Eye (tissue), 1 donor: ENCODE data around the gene SLC16A10.
A peak's percentile ranks its signal among the peaks of the same experiment; 100 is the strongest.

Experiments
- DNase-seq: peaks from one replicate; pipeline ENCODE4 v3.0.0-alpha.2; 2015

The SLC16A10 gene

DNA sequence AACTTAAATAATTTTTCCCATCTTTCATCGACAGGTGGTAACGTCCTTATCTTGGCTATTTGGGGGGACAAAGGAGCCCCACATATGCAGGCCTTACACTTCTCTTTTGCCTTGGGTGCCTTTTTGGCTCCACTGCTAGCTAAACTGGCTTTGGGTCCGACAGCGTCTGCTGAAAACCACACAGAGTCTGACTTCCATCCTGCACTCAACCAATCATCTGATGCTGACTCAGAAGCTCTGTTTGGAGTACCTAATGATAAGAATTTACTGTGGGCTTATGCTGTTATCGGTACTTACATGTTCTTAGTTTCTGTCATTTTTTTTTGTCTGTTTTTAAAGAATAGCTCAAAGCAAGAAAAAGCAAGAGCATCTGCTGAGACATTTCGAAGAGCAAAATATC is 178.5 kb downstream of the SLC16A10 start:
- no peak for DNase-seq

- DNase-seq: no peak
Observed at GRCh38 chr6:111266276-111266675, 179.0 kb downstream of the SLC16A10 start.

GRCh38 chr6:111267764-111268333 is 180.5 kb downstream of the SLC16A10 start:
- DNase-seq: no peak

- DNase-seq: no peak
Observed at GRCh38 chr6:111269401-111269970, 182.2 kb downstream of the SLC16A10 start.

DNA sequence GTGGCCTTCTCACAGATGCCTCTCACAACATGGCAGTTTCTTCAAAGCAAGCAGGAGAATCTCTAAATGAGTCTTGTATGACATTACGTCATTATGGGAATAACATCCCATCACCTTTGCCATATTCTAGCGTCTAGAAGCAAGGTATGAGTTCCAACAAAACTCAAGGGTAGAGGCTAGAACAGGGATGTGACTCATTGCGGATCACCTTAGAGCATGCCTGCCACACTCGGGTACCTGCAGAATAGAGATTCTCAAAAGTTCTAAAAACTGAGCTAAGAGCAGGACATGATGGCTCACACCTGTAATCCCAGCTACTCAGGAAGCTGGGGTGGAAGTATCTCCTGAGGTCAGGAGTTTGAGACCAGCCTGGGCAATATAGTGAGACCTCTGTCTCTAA is 182.8 kb downstream of the SLC16A10 start:
- DNase-seq: no peak

DNA sequence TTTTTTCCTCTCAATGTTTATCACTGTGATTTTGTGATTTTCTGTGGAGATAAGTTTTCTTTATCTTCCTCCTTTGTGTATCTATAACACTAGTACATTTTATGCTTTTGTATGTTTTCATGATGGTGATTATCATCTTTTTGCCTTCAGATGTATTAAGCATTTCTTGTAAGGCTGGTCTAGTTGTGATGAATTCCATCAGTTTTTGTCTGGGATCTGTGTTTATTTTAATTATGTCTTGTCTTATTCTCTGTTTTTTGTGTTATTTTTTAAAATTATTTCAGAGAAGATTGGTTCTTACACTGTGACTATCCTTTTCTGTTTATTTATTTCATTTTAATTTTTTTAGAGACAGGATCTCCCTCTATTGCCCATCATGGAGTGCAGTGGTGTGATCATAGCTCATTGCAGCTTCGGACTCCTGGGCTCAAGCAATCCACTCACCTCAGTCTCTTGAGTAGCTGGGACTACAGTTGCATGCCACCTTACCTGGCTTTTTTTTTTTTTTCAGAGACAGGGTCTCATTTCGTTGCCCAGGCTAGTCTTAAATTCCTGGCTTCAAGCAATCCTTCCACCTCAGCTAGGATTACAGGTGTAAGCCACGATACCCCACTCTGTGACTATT is 187.4 kb downstream of the SLC16A10 start:
- peak; percentile 43 for DNase-seq

- DNase-seq: no peak
Observed at GRCh38 chr6:111276335-111276734, 189.0 kb downstream of the SLC16A10 start.

DNA sequence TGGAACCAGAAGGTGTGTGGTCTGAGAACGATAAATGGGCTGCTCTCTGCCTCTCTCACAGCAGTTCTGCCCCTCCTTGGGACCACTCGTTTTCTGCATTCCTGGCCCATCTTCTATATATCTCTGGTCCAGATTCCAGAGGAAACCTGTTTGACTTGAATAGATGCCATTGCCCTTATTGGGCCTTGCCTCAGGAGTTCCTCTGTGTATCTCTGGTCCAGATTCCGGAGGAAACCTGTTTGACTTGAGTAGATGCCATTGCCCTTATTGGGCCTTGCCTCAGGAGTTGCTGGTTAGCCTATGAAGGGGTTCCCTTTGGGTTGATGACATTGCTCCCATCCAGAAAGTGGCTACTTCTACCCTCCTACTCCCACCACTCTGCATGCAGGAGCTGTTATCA is 189.4 kb downstream of the SLC16A10 start:
- no peak for DNase-seq

DNA sequence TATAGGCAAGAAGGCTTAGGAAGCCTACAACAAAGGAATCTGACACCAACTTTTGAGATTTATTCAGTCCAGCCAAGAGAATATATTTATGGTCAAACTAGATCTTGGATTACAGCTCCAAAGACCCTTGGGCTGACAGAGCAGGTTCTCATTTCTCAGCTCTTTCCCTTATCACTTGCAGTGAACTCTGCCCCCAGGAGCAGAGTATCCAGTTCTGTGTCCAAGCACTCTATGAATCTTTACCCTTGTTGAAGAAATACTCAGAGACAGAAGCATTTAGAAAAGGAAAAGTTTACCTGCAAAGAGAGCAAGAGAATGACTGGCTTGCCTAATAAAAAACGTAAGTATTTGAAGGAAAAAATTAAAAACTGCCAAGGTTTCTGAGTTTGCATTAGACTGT is 190.5 kb downstream of the SLC16A10 start:
- DNase-seq: no peak

DNA sequence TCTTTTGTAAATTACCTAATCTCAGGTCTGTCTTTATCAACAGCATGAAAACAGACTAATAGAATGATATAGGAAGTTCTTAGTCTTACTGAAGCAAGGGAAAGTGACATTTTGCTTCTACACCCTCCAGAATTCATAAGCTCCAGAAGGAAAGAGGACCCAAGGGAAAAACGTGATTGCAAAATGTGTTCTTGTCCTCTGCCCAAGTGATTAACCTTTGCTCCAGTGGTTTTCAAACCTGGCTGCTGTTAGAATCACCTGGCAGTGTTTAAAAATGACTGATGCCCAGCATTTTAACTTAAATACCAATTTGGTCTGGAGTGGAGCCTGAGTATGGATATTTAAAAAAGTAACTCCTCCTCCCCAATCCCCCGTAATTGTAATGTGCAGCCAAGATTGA is 191.4 kb downstream of the SLC16A10 start:
- DNase-seq: no peak

GRCh38 chr6:111280445-111280955 is 193.2 kb downstream of the SLC16A10 start:
- no peak for DNase-seq
